ENCODE data around the gene NME7. TPM values are rescaled to one million over a fixed set of nuclear protein-coding genes. Genes with fewer than 3 reads are reported as not detected.

NME7 gene
- total and polyA plus RNA-seq, 4 donors: 13.3 to 23.5 (median 17.7) TPM

GRCh38 chr1:169106921-169107602 lies 260.5 kb downstream of the NME7 start:
- Histone ChIP-seq H3K36me3 (ENCODE audit: control insufficient read depth in 1 of 2, insufficient read depth in 2 of 2, low read length in 1 of 2) (no peaks in the 10 kb centered on the region), H3K4me3 (ENCODE audit: low read length in 2 of 2) (peak overlapping the region; percentile 84 to 85), H3K4me1 (ENCODE audit: control insufficient read depth in 1 of 2, insufficient read depth in 2 of 2, low read length in 2 of 2) (peaks cover 0 to 2% of the 10 kb centered on the region in 2 donors), H3K27ac (ENCODE audit: low read depth in 1 of 2, low read length in 2 of 2) (peak overlapping the region in 1 of 2 donors; percentile 50), H3K9me3 (ENCODE audit: control insufficient read depth, low read length) (no peaks in the 10 kb centered on the region), H3K27me3 (ENCODE audit: control insufficient read depth in 1 of 2, insufficient read depth in 2 of 2, low read length in 1 of 2) (no peaks in the 10 kb centered on the region)
- ATAC-seq (ENCODE audit: low FRiP score): no peak
- intact Hi-C loops (cut with DNase I): loop anchor here in 1 of 2 donors (5.0 to 10.0 kb wide), 3 partner anchors 102 to 500 kb away; no protein-coding TSS in a partner anchor
- 1 to 2% methylated on average over 39 to 41 of the region's 41 CpGs for WGBS, 2 donors
- no peak for DNase-seq

- WGBS, 2 donors: 0 to 1% methylated on average over 76 to 100 of the region's 100 CpGs
- intact Hi-C loops (cut with DNase I): loop anchor here in 1 of 2 donors (5.0 to 10.0 kb wide), 3 partner anchors 102 to 499 kb away; no protein-coding TSS in a partner anchor
- ATAC-seq (ENCODE audit: low FRiP score) (peak; percentile 92), DNase-seq (peak; percentile 88 to 94)
- peak within 1 kb of the TSS; percentile 84 to 85 for H3K4me3 ChIP-seq (ENCODE audit: low read length in 2 of 2)
- H3K36me3 ChIP-seq (ENCODE audit: control insufficient read depth in 1 of 2, insufficient read depth in 2 of 2, low read length in 1 of 2): no peaks in the 10 kb centered on the region
- peak within 1 kb of the TSS in 1 of 2 donors; percentile 81 for H3K27ac ChIP-seq (ENCODE audit: low read depth in 1 of 2, low read length in 2 of 2)
- H3K9me3 ChIP-seq (ENCODE audit: control insufficient read depth, low read length): no peaks in the 10 kb centered on the region
- H3K4me1 ChIP-seq (ENCODE audit: control insufficient read depth in 1 of 2, insufficient read depth in 2 of 2, low read length in 2 of 2): peaks cover 0 to 2% of the 10 kb centered on the region in 2 donors
- no peaks in the 10 kb centered on the region for H3K27me3 ChIP-seq (ENCODE audit: control insufficient read depth in 1 of 2, insufficient read depth in 2 of 2, low read length in 1 of 2)
These were observed 261.3 kb downstream of the NME7 start, which contains the start of gene ATP1B1 for GRCh38 chr1:169106095-169106920. Gene ATP1B1, plus strand, starts transcription at chr1:169106690. Its CDS starts 140 bp downstream, at chr1:169106830.

DNA sequence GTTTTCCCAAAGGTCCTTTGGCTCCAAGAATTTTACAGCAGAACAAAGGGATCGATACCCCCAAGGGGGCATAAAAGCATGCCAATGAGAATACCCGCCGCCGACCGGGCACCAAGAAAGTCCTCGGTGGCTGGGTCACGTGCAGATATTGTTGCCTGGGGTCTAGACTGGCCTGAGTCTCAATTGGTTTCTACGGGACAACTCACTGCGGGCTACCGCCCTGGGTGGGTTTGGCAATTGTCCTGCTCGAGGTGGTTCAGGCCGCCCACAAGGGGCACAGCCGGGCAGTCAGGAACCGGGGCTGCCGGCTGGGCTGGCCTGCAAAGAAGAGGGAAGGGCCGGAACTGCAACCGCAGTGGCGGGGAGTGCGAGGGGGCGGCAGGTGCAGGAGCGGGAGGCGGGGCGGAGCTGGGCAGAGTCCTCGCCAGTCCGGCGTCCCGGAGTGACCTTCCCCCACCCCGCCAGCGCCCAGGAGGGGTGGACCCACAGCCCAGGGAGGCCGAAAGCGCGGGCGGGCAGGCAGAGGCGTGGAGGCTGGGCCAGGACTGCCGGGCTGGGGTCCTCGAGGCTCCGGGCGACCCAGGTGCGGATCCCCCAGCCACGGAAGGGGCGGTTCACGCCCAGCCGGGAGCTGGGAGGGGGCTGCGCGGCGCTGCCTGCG lies 262.0 kb downstream of the NME7 start:
- Histone ChIP-seq H3K4me1 (ENCODE audit: control insufficient read depth in 1 of 2, insufficient read depth in 2 of 2, low read length in 2 of 2) (peaks cover 0 to 2% of the 10 kb centered on the region in 2 donors), H3K27ac (ENCODE audit: low read depth in 1 of 2, low read length in 2 of 2) (no peak overlapping the region), H3K4me3 (ENCODE audit: low read length in 2 of 2) (peak overlapping the region; percentile 84 to 85), H3K36me3 (ENCODE audit: control insufficient read depth in 1 of 2, insufficient read depth in 2 of 2, low read length in 1 of 2) (no peaks in the 10 kb centered on the region), H3K9me3 (ENCODE audit: control insufficient read depth, low read length) (no peaks in the 10 kb centered on the region), H3K27me3 (ENCODE audit: control insufficient read depth in 1 of 2, insufficient read depth in 2 of 2, low read length in 1 of 2) (no peaks in the 10 kb centered on the region)
- ATAC-seq (ENCODE audit: low FRiP score) (peak; percentile 48), DNase-seq (peak; percentile 72 to 82)
- intact Hi-C loops (cut with DNase I): loop anchor here in 1 of 2 donors (5.0 to 10.0 kb wide), 3 partner anchors 101 to 498 kb away; no protein-coding TSS in a partner anchor
- WGBS, 2 donors: 4 to 5% methylated on average over 42 to 47 of the region's 47 CpGs

DNA sequence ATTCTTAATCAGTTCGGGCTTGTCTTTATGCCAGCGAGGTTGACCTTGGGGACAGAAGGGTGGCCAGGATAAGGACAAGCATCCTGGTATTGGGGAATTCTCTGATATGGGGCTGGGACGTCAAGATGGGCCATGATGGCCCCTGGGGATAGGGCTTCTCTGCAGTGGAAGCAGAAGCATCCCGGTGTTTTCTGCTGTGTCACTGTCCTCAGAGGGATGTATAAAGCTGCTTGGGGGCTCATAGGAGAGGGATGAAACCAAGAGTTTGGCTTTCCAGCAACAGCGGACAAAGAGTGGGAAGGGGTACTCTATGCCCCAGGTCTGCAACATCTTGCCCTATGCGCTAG lies 262.5 kb downstream of the NME7 start:
- intact Hi-C loops (cut with DNase I): loop anchor here in 1 of 2 donors (5.0 to 10.0 kb wide), 3 partner anchors 100 to 498 kb away; no protein-coding TSS in a partner anchor
- DNase-seq (no peak), ATAC-seq (ENCODE audit: low FRiP score) (no peak)
- H3K4me3 ChIP-seq (ENCODE audit: low read length in 2 of 2): no peak overlapping the region
- H3K9me3 ChIP-seq (ENCODE audit: control insufficient read depth, low read length): no peaks in the 10 kb centered on the region
- H3K4me1 ChIP-seq (ENCODE audit: control insufficient read depth in 1 of 2, insufficient read depth in 2 of 2, low read length in 2 of 2): peaks cover 0 to 2% of the 10 kb centered on the region in 2 donors
- no peaks in the 10 kb centered on the region for H3K36me3 ChIP-seq (ENCODE audit: control insufficient read depth in 1 of 2, insufficient read depth in 2 of 2, low read length in 1 of 2)
- WGBS, 2 donors: 70 to 73% methylated on average over 6 of the region's 6 CpGs
- no peak overlapping the region for H3K27ac ChIP-seq (ENCODE audit: low read depth in 1 of 2, low read length in 2 of 2)
- no peaks in the 10 kb centered on the region for H3K27me3 ChIP-seq (ENCODE audit: control insufficient read depth in 1 of 2, insufficient read depth in 2 of 2, low read length in 1 of 2)

DNA sequence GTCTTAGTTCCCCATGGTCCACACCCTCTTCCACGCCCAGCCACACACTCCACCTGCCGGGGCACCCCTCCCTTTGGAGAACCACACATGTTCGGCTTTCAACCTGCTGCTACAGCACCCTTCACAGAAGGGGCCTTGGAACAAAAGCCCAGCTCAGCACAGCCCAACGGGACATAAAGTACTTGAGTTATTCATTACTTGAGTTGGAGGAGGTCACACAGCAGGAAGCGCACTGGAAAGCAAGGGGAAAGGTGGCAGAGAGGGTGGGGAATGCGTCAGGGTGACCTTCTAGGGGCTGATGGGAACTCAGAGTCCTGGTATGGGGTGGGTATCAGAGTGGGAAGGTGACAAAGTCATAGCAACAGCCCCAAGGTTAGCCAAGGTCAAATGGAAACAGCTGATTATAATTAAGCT lies 264.1 kb downstream of the NME7 start:
- WGBS, 2 donors: 64 to 74% methylated on average over 6 of the region's 6 CpGs
- H3K27me3 ChIP-seq (ENCODE audit: control insufficient read depth in 1 of 2, insufficient read depth in 2 of 2, low read length in 1 of 2): no peaks in the 10 kb centered on the region
- DNase-seq (no peak), ATAC-seq (ENCODE audit: low FRiP score) (no peak)
- intact Hi-C loops (cut with DNase I): loop anchor here in 1 of 2 donors (10.0 kb wide), 2 partner anchors 99 to 241 kb away; no protein-coding TSS in a partner anchor
- H3K27ac ChIP-seq (ENCODE audit: low read depth in 1 of 2, low read length in 2 of 2): no peak overlapping the region
- H3K36me3 ChIP-seq (ENCODE audit: control insufficient read depth in 1 of 2, insufficient read depth in 2 of 2, low read length in 1 of 2): no peaks in the 10 kb centered on the region
- peaks cover 0 to 2% of the 10 kb centered on the region in 2 donors for H3K4me1 ChIP-seq (ENCODE audit: control insufficient read depth in 1 of 2, insufficient read depth in 2 of 2, low read length in 2 of 2)
- H3K9me3 ChIP-seq (ENCODE audit: control insufficient read depth, low read length): no peaks in the 10 kb centered on the region
- no peak overlapping the region for H3K4me3 ChIP-seq (ENCODE audit: low read length in 2 of 2)

DNA sequence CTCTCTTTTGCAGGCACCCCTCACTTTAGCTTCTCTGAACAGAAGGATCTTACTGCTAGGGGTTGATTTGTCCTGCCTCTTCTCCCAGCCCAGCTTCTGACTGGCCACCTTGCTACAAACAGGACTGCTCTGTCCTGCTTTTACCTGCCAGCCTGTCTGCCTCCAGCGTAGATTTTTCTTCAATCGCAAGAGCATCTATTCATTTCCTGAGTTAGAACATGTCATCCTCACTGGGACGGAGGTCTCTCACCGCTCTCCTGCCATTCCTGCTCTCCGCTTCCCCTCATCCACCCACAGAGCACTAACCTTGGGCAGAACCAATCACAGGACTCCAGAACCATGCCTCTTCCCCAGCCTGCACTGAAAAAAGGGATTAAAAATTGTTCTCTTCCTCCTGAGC lies 264.6 kb downstream of the NME7 start:
- no peaks in the 10 kb centered on the region for H3K4me1 ChIP-seq (ENCODE audit: control insufficient read depth in 1 of 2, insufficient read depth in 2 of 2, low read length in 2 of 2)
- H3K36me3 ChIP-seq (ENCODE audit: control insufficient read depth in 1 of 2, insufficient read depth in 2 of 2, low read length in 1 of 2): no peaks in the 10 kb centered on the region
- peak overlapping the region in 1 of 2 donors; percentile 11 for H3K27ac ChIP-seq (ENCODE audit: low read depth in 1 of 2, low read length in 2 of 2)
- no peaks in the 10 kb centered on the region for H3K27me3 ChIP-seq (ENCODE audit: control insufficient read depth in 1 of 2, insufficient read depth in 2 of 2, low read length in 1 of 2)
- no peak overlapping the region for H3K4me3 ChIP-seq (ENCODE audit: low read length in 2 of 2)
- DNase-seq (no peak), ATAC-seq (ENCODE audit: low FRiP score) (no peak)
- WGBS, 2 donors: 68 to 73% methylated on average over 5 of the region's 5 CpGs
- intact Hi-C loops (cut with DNase I): loop anchor here in 1 of 2 donors (10.0 kb wide), 2 partner anchors 98 to 242 kb away; no protein-coding TSS in a partner anchor
- no peaks in the 10 kb centered on the region for H3K9me3 ChIP-seq (ENCODE audit: control insufficient read depth, low read length)

DNA sequence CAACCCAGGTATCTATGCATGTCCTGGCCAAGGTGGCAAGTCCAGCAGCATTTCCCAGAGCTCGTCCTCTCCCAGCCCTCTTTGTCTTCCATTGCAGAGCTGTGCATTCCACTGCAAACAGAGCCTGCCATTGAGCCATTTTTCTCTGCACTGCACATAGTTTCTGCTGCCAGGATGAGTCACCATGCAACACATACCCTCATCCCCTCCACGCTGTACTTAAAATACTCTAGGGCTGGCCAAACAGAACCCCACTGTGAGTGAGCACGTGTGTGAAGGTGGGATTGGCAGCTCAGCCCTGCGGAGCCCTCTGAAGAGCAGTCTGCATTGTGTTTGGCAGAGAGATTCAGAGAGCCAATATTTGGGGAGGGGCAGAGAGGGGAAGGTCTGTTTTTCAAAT lies 265.0 kb downstream of the NME7 start:
- WGBS, 2 donors: 2 to 6% methylated on average over 4 of the region's 4 CpGs
- peak overlapping the region in 1 of 2 donors; percentile 11 for H3K27ac ChIP-seq (ENCODE audit: low read depth in 1 of 2, low read length in 2 of 2)
- ATAC-seq (ENCODE audit: low FRiP score) (no peak), DNase-seq (peak in 1 of 2 donors; percentile 51)
- no peaks in the 10 kb centered on the region for H3K4me1 ChIP-seq (ENCODE audit: control insufficient read depth in 1 of 2, insufficient read depth in 2 of 2, low read length in 2 of 2)
- intact Hi-C loops (cut with DNase I): loop anchor here in 1 of 2 donors (10.0 kb wide), 2 partner anchors 98 to 242 kb away; no protein-coding TSS in a partner anchor
- no peaks in the 10 kb centered on the region for H3K9me3 ChIP-seq (ENCODE audit: control insufficient read depth, low read length)
- H3K36me3 ChIP-seq (ENCODE audit: control insufficient read depth in 1 of 2, insufficient read depth in 2 of 2, low read length in 1 of 2): no peaks in the 10 kb centered on the region
- no peak overlapping the region for H3K4me3 ChIP-seq (ENCODE audit: low read length in 2 of 2)
- H3K27me3 ChIP-seq (ENCODE audit: control insufficient read depth in 1 of 2, insufficient read depth in 2 of 2, low read length in 1 of 2): no peaks in the 10 kb centered on the region

DNA sequence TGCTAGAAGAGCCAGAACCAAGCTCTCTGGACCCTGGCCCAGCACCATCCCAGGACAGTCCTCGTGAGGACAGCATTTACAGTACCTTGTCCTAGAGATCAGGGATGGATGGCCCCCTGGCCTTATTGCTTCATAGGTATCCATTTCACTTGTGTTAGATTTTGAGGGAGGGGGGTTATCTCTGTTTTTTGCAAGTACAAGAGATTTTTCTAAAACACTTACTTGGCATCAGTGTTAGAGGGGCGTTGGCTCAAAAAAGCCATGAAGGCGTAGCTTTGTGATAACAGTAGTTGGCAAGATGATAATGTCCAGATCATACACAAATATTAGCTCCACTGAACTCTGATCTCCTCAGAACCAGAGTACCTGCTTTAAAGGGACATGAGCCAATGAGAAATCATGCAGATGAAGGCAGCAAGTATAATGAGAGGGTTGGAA lies 266.9 kb downstream of the NME7 start:
- Histone ChIP-seq H3K4me1 (ENCODE audit: control insufficient read depth in 1 of 2, insufficient read depth in 2 of 2, low read length in 2 of 2) (no peaks in the 10 kb centered on the region), H3K9me3 (ENCODE audit: control insufficient read depth, low read length) (no peaks in the 10 kb centered on the region), H3K4me3 (ENCODE audit: low read length in 2 of 2) (no peak overlapping the region), H3K27me3 (ENCODE audit: control insufficient read depth in 1 of 2, insufficient read depth in 2 of 2, low read length in 1 of 2) (no peaks in the 10 kb centered on the region), H3K36me3 (ENCODE audit: control insufficient read depth in 1 of 2, insufficient read depth in 2 of 2, low read length in 1 of 2) (no peaks in the 10 kb centered on the region), H3K27ac (ENCODE audit: low read depth in 1 of 2, low read length in 2 of 2) (no peak overlapping the region)
- no peak for ATAC-seq (ENCODE audit: low FRiP score)
- no peak for DNase-seq
- WGBS, 2 donors: 65 to 78% methylated on average over 3 of the region's 3 CpGs
- intact Hi-C loops (cut with DNase I): loop anchor here in 1 of 2 donors (10.0 kb wide), 2 partner anchors 96 to 244 kb away; no protein-coding TSS in a partner anchor

All from aorta (tissue), 5 donors.